GM23338 (cell line): ENCODE measurements around the gene ALDH18A1. TPM values are rescaled to one million over a fixed set of nuclear protein-coding genes. Genes with fewer than 3 reads are reported as not detected.

Source experiments
- ATAC-seq: fragments of 200-7000 bp; cut with Tn5 transposase; 3 replicates; pipeline ENCODE4 v1.9.1; 2020
- DNase-seq: peaks from one replicate; pipeline ENCODE4 v3.0.0-alpha.2; 2015; ENCODE audit warnings: low spot score
- H2AFZ ChIP-seq: fragments of 200-600 bp; sonication (generic); 2 replicates; pipeline ENCODE4 v1.8.0; 2016; ENCODE audit warnings: antibody characterized with exemption, mild to moderate bottlenecking, moderate library complexity
- H3F3A ChIP-seq: fragments of 200-600 bp; sonication (generic); replicated peaks from 2 replicates; pipeline ENCODE4 v1.8.0; 2017; ENCODE audit warnings: antibody characterized with exemption, mixed run types, low read depth
- H3K27ac ChIP-seq: fragments of 200-600 bp; sonication (generic); 2 replicates; pipeline ENCODE4 v1.6.1; 2016; ENCODE audit warnings: low read depth
- H3K27me3 ChIP-seq: fragments of 200-600 bp; sonication (generic); 2 replicates; pipeline ENCODE4 v1.8.0; 2016; ENCODE audit warnings: mild to moderate bottlenecking, mixed run types, moderate library complexity; ENCODE audit not compliant: insufficient read depth
- H3K36me3 ChIP-seq: fragments of 200-600 bp; sonication (generic); 2 replicates; pipeline ENCODE4 v1.8.0; 2016; ENCODE audit warnings: mild to moderate bottlenecking; ENCODE audit not compliant: insufficient read depth
- H3K4me1 ChIP-seq: fragments of 200-600 bp; sonication (generic); 2 replicates; pipeline ENCODE4 v1.8.0; 2016; ENCODE audit warnings: mild to moderate bottlenecking, moderate library complexity; ENCODE audit not compliant: insufficient read depth
- H3K4me2 ChIP-seq: fragments of 200-600 bp; sonication (generic); 2 replicates; pipeline ENCODE4 v1.7.1; 2017; ENCODE audit warnings: mixed run types
- H3K4me3 ChIP-seq: fragments of 200-600 bp; sonication (generic); 2 replicates; pipeline ENCODE4 v1.6.1; 2016; ENCODE audit warnings: mixed run types
- H3K79me2 ChIP-seq: fragments of 200-600 bp; sonication (generic); replicated peaks from 2 replicates; pipeline ENCODE4 v1.8.0; 2017; ENCODE audit warnings: mild to moderate bottlenecking; ENCODE audit not compliant: insufficient read depth
- H3K9me2 ChIP-seq: fragments of 200-600 bp; sonication (generic); 2 replicates; pipeline ENCODE4 v1.8.0; 2017; ENCODE audit not compliant: insufficient read depth
- H4K20me1 ChIP-seq: fragments of 200-600 bp; sonication (generic); replicated peaks from 2 replicates; pipeline ENCODE4 v1.8.0; 2017; ENCODE audit warnings: mild to moderate bottlenecking; ENCODE audit not compliant: insufficient read depth
- H3K27ac Mint-ChIP-seq: 2 replicates; pipeline ENCODE4 v1.8.0; 2020; ENCODE audit warnings: inconsistent platforms, mild to moderate bottlenecking, moderate library complexity, mixed read lengths
- H3K27me3 Mint-ChIP-seq: 3 replicates; pipeline ENCODE4 v1.8.0; 2022; ENCODE audit warnings: low read depth, mild to moderate bottlenecking, moderate library complexity, mixed read lengths, inconsistent platforms; ENCODE audit not compliant: insufficient read depth, poor library complexity
- H3K36me3 Mint-ChIP-seq: 3 replicates; pipeline ENCODE4 v1.8.0; 2021; ENCODE audit warnings: low read depth, mild to moderate bottlenecking, inconsistent platforms, moderate library complexity, mixed read lengths
- H3K4me1 Mint-ChIP-seq: 3 replicates; pipeline ENCODE4 v1.8.0; 2020; ENCODE audit warnings: mild to moderate bottlenecking, inconsistent platforms, mixed read lengths
- H3K4me3 Mint-ChIP-seq: 3 replicates; pipeline ENCODE4 v1.8.0; 2021; ENCODE audit warnings: moderate library complexity, mild to moderate bottlenecking, inconsistent platforms, mixed read lengths
- H3K9me3 Mint-ChIP-seq: 3 replicates; pipeline ENCODE4 v1.8.0; 2020; ENCODE audit warnings: moderate library complexity, mild to moderate bottlenecking, inconsistent platforms, mixed read lengths
- CREB1 ChIP-seq: fragments of 250-450 bp; sonication (Bioruptor Pico); IDR thresholded peaks from 2 replicates; pipeline ENCODE4 v1.5.0; 2020; ENCODE audit warnings: low read depth, mild to moderate bottlenecking, moderate library complexity
- EZH2 ChIP-seq: fragments of 200-600 bp; sonication (generic); IDR thresholded peaks from one replicate; pipeline ENCODE4 v1.8.0; 2017; ENCODE audit warnings: antibody characterized with exemption, mild to moderate bottlenecking, low read depth; ENCODE audit not compliant: unreplicated experiment
- EZH2phosphoT487 ChIP-seq: fragments of 200-600 bp; sonication (generic); IDR thresholded peaks from one replicate; pipeline ENCODE4 v1.8.1; 2018; ENCODE audit warnings: antibody characterized with exemption; ENCODE audit not compliant: unreplicated experiment
- JUNB ChIP-seq: IDR thresholded peaks from one replicate; pipeline ENCODE4 v1.6.1; 2016; ENCODE audit warnings: antibody characterized with exemption; ENCODE audit not compliant: unreplicated experiment
- NANOG ChIP-seq: IDR thresholded peaks from 2 replicates; pipeline ENCODE4 v1.6.1; 2016; ENCODE audit warnings: antibody characterized with exemption, borderline replicate concordance
- POLR2AphosphoS5 ChIP-seq: IDR thresholded peaks from 2 replicates; pipeline ENCODE4 v1.6.1; 2016; ENCODE audit warnings: antibody characterized with exemption, low read depth
- STAT1 ChIP-seq: IDR thresholded peaks from one replicate; pipeline ENCODE4 v1.6.1; 2016; ENCODE audit warnings: antibody characterized with exemption; ENCODE audit not compliant: unreplicated experiment
- ZNF114 ChIP-seq: fragments of 250-450 bp; sonication (Bioruptor Pico); IDR thresholded peaks from 2 replicates; pipeline ENCODE4 v1.5.0; 2020; ENCODE audit warnings: mild to moderate bottlenecking, moderate library complexity
- ZNF331 ChIP-seq: fragments of 250-450 bp; sonication (Bioruptor Pico); IDR thresholded peaks from 2 replicates; pipeline ENCODE4 v1.5.0; 2020; ENCODE audit warnings: low read depth, mild to moderate bottlenecking, moderate library complexity
- polyA plus RNA-seq: library from polyadenylated mRNA; unstranded; fragments of >200 nt; fragmentation: Nextera tagmentation; extraction: Ambion mirVana; gene quantifications from 2 replicates; pipeline ENCODE4 v1.2.1, GENCODE V29; 2016
- total RNA-seq: library from RNA; depleted of rRNA; stranded (reverse); fragments of >200 nt; shearing (Covaris generic); gene quantifications from 2 replicates; pipeline ENCODE4 v1.2.3, GENCODE V29; 2014
- TF ChIP-seq, protein P1 (sequence below): IDR thresholded peaks from one replicate; pipeline ENCODE4 v1.6.1; 2018; ENCODE audit warnings: antibody characterized with exemption; ENCODE audit not compliant: unreplicated experiment
- TF ChIP-seq, protein P2 (sequence below): IDR thresholded peaks from 2 replicates; pipeline ENCODE4 v1.6.1; 2016; ENCODE audit warnings: antibody characterized with exemption
- TF ChIP-seq, protein P3 (sequence below), 2 experiments: fragments of 200-600 bp in 1 of 2; sonication (generic) in 1 of 2; conservative IDR thresholded peaks; 2 replicates each; pipeline versions ENCODE4 v1.5.1 to v1.6.1; 2016 to 2017; ENCODE audit warnings: antibody characterized with exemption in 2 of 2, low read depth in 2 of 2, mild to moderate bottlenecking in 2 of 2, moderate library complexity in 1 of 2
- TF ChIP-seq, protein P4 (sequence below): fragments of 250-450 bp; sonication (Bioruptor Pico); IDR thresholded peaks from 2 replicates; pipeline ENCODE4 v1.5.0; 2020; ENCODE audit warnings: mild to moderate bottlenecking, moderate library complexity

Gene ALDH18A1
- total and polyA plus RNA-seq, 2 experiments from 2014 or later: 35.1 to 117 TPM

DNA sequence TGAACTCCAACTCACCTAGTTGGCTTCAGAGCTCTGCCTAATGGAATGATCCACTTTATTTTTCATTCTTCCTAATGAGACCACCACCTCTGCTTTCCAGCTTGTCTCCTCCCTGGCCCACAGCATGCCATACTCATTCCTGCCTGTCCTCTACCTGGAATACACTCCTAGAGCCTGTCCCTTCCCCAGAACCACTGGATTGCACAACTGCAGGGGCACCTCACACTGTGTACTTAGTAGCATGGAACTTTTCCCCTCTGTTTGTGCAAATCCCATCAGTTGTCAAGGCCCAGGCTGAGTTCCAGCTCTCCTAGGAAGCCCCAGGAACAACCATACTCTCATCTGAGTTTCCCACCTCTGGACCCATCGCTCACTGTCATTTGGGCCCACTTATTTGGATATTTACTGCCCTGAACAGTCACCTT lies 15.6 kb downstream of the ALDH18A1 start:
- no peak for TF ChIP-seq POLR2AphosphoS5
- TF ChIP-seq NANOG: no peak
- TF ChIP-seq, protein P1, sequence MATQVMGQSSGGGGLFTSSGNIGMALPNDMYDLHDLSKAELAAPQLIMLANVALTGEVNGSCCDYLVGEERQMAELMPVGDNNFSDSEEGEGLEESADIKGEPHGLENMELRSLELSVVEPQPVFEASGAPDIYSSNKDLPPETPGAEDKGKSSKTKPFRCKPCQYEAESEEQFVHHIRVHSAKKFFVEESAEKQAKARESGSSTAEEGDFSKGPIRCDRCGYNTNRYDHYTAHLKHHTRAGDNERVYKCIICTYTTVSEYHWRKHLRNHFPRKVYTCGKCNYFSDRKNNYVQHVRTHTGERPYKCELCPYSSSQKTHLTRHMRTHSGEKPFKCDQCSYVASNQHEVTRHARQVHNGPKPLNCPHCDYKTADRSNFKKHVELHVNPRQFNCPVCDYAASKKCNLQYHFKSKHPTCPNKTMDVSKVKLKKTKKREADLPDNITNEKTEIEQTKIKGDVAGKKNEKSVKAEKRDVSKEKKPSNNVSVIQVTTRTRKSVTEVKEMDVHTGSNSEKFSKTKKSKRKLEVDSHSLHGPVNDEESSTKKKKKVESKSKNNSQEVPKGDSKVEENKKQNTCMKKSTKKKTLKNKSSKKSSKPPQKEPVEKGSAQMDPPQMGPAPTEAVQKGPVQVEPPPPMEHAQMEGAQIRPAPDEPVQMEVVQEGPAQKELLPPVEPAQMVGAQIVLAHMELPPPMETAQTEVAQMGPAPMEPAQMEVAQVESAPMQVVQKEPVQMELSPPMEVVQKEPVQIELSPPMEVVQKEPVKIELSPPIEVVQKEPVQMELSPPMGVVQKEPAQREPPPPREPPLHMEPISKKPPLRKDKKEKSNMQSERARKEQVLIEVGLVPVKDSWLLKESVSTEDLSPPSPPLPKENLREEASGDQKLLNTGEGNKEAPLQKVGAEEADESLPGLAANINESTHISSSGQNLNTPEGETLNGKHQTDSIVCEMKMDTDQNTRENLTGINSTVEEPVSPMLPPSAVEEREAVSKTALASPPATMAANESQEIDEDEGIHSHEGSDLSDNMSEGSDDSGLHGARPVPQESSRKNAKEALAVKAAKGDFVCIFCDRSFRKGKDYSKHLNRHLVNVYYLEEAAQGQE: no peak
- no peak for TF ChIP-seq STAT1
- TF ChIP-seq CREB1 (CRISPR knock-in tag): no peak
- TF ChIP-seq ZNF331 (CRISPR knock-in tag): no peak
- TF ChIP-seq, protein P2, sequence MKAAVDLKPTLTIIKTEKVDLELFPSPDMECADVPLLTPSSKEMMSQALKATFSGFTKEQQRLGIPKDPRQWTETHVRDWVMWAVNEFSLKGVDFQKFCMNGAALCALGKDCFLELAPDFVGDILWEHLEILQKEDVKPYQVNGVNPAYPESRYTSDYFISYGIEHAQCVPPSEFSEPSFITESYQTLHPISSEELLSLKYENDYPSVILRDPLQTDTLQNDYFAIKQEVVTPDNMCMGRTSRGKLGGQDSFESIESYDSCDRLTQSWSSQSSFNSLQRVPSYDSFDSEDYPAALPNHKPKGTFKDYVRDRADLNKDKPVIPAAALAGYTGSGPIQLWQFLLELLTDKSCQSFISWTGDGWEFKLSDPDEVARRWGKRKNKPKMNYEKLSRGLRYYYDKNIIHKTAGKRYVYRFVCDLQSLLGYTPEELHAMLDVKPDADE: no peak
- TF ChIP-seq ZNF114: no peak
- TF ChIP-seq EZH2: no peak
- no peak for TF ChIP-seq JUNB
- TF ChIP-seq EZH2phosphoT487: no peak
- TF ChIP-seq, protein P3, sequence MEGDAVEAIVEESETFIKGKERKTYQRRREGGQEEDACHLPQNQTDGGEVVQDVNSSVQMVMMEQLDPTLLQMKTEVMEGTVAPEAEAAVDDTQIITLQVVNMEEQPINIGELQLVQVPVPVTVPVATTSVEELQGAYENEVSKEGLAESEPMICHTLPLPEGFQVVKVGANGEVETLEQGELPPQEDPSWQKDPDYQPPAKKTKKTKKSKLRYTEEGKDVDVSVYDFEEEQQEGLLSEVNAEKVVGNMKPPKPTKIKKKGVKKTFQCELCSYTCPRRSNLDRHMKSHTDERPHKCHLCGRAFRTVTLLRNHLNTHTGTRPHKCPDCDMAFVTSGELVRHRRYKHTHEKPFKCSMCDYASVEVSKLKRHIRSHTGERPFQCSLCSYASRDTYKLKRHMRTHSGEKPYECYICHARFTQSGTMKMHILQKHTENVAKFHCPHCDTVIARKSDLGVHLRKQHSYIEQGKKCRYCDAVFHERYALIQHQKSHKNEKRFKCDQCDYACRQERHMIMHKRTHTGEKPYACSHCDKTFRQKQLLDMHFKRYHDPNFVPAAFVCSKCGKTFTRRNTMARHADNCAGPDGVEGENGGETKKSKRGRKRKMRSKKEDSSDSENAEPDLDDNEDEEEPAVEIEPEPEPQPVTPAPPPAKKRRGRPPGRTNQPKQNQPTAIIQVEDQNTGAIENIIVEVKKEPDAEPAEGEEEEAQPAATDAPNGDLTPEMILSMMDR (conservative IDR thresholded peaks at IDR 0.05; ENCODE audit: low read depth in 2 of 2): no peak
- TF ChIP-seq, protein P4, sequence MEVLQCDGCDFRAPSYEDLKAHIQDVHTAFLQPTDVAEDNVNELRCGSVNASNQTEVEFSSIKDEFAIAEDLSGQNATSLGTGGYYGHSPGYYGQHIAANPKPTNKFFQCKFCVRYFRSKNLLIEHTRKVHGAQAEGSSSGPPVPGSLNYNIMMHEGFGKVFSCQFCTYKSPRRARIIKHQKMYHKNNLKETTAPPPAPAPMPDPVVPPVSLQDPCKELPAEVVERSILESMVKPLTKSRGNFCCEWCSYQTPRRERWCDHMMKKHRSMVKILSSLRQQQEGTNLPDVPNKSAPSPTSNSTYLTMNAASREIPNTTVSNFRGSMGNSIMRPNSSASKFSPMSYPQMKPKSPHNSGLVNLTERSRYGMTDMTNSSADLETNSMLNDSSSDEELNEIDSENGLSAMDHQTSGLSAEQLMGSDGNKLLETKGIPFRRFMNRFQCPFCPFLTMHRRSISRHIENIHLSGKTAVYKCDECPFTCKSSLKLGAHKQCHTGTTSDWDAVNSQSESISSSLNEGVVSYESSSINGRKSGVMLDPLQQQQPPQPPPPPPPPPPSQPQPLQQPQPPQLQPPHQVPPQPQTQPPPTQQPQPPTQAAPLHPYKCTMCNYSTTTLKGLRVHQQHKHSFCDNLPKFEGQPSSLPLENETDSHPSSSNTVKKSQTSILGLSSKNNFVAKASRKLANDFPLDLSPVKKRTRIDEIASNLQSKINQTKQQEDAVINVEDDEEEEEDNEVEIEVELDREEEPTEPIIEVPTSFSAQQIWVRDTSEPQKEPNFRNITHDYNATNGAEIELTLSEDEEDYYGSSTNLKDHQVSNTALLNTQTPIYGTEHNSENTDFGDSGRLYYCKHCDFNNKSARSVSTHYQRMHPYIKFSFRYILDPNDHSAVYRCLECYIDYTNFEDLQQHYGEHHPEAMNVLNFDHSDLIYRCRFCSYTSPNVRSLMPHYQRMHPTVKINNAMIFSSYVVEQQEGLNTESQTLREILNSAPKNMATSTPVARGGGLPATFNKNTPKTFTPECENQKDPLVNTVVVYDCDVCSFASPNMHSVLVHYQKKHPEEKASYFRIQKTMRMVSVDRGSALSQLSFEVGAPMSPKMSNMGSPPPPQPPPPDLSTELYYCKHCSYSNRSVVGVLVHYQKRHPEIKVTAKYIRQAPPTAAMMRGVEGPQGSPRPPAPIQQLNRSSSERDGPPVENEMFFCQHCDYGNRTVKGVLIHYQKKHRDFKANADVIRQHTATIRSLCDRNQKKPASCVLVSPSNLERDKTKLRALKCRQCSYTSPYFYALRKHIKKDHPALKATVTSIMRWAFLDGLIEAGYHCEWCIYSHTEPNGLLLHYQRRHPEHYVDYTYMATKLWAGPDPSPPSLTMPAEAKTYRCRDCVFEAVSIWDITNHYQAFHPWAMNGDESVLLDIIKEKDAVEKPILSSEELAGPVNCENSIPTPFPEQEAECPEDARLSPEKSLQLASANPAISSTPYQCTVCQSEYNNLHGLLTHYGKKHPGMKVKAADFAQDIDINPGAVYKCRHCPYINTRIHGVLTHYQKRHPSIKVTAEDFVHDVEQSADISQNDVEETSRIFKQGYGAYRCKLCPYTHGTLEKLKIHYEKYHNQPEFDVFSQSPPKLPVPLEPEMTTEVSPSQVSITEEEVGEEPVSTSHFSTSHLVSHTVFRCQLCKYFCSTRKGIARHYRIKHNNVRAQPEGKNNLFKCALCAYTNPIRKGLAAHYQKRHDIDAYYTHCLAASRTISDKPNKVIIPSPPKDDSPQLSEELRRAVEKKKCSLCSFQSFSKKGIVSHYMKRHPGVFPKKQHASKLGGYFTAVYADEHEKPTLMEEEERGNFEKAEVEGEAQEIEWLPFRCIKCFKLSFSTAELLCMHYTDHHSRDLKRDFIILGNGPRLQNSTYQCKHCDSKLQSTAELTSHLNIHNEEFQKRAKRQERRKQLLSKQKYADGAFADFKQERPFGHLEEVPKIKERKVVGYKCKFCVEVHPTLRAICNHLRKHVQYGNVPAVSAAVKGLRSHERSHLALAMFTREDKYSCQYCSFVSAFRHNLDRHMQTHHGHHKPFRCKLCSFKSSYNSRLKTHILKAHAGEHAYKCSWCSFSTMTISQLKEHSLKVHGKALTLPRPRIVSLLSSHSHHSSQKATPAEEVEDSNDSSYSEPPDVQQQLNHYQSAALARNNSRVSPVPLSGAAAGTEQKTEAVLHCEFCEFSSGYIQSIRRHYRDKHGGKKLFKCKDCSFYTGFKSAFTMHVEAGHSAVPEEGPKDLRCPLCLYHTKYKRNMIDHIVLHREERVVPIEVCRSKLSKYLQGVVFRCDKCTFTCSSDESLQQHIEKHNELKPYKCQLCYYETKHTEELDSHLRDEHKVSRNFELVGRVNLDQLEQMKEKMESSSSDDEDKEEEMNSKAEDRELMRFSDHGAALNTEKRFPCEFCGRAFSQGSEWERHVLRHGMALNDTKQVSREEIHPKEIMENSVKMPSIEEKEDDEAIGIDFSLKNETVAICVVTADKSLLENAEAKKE (CRISPR knock-in tag): no peak
- H3K4me1 Mint-ChIP-seq: no peaks in the 10 kb centered on the region
- peaks cover 14% of the 10 kb centered on the region for H3K79me2 ChIP-seq
- no peak for DNase-seq
- H3K27ac ChIP-seq: no peak overlapping the region
- H2AFZ ChIP-seq: no peak overlapping the region
- H3K4me3 ChIP-seq: no peak overlapping the region
- ATAC-seq: no peak
- H3F3A ChIP-seq: no peaks in the 10 kb centered on the region
- H3K27ac Mint-ChIP-seq: no peak overlapping the region
- no peak overlapping the region for H3K4me3 Mint-ChIP-seq
- peaks cover 48% of the 10 kb centered on the region for H3K36me3 Mint-ChIP-seq
- H4K20me1 ChIP-seq: no peaks in the 10 kb centered on the region; the same call in 1 of the 2 replicates
- peaks cover 44% of the 10 kb centered on the region for H3K36me3 ChIP-seq
- no peaks in the 10 kb centered on the region for H3K9me2 ChIP-seq
- no peak overlapping the region for H3K4me2 ChIP-seq
- no peaks in the 10 kb centered on the region for H3K4me1 ChIP-seq
- no peaks in the 10 kb centered on the region for H3K27me3 Mint-ChIP-seq
- H3K9me3 Mint-ChIP-seq: no peaks in the 10 kb centered on the region; the same call in 2 of the 3 replicates
- no peaks in the 10 kb centered on the region for H3K27me3 ChIP-seq
